ENCODE measurements around the gene S100P. TPM values are rescaled to one million over a fixed set of nuclear protein-coding genes. Genes with fewer than 3 reads are reported as not detected.
"Not testable (repeated sequence)": the region's sequence is repeated elsewhere in the genome, so short reads cannot be mapped to it uniquely, and the experiment has no call there.

Gene S100P
- total and polyA plus RNA-seq, 2 experiments from 2014 or later = not detected

DNA sequence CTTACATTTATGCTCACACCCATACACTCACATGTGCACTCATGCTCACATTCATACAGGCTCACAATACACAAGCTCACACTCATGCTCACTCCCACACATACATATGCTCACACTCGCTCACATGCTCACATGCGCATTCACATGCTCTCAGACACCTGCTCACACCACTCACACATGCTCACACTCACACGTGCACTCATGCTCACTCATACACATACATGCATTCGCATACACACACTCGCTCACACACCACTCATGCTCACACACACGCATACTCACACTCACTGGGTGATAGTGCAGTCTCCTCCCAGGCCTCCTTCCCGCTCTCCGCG is 28.4 kb upstream of the S100P start:
- H3K9me3 ChIP-seq (ENCODE audit: low read depth) = no peaks in the 10 kb centered on the region
- no peaks in the 10 kb centered on the region for H3K4me1 ChIP-seq (ENCODE audit: low read depth)
- H3K36me3 ChIP-seq = no peaks in the 10 kb centered on the region
- no peak overlapping the region for H3K27ac ChIP-seq
- no peak for DNase-seq (ENCODE audit: low read depth in 1 of 2, low spot score in 1 of 2)
- TF ChIP-seq, protein P1, sequence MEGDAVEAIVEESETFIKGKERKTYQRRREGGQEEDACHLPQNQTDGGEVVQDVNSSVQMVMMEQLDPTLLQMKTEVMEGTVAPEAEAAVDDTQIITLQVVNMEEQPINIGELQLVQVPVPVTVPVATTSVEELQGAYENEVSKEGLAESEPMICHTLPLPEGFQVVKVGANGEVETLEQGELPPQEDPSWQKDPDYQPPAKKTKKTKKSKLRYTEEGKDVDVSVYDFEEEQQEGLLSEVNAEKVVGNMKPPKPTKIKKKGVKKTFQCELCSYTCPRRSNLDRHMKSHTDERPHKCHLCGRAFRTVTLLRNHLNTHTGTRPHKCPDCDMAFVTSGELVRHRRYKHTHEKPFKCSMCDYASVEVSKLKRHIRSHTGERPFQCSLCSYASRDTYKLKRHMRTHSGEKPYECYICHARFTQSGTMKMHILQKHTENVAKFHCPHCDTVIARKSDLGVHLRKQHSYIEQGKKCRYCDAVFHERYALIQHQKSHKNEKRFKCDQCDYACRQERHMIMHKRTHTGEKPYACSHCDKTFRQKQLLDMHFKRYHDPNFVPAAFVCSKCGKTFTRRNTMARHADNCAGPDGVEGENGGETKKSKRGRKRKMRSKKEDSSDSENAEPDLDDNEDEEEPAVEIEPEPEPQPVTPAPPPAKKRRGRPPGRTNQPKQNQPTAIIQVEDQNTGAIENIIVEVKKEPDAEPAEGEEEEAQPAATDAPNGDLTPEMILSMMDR (IDR thresholded peaks at IDR 0.05; ENCODE audit: low read depth, low read length) = no peak
- H3K4me3 ChIP-seq = no peak overlapping the region
- no peaks in the 10 kb centered on the region for H3K27me3 ChIP-seq

DNA sequence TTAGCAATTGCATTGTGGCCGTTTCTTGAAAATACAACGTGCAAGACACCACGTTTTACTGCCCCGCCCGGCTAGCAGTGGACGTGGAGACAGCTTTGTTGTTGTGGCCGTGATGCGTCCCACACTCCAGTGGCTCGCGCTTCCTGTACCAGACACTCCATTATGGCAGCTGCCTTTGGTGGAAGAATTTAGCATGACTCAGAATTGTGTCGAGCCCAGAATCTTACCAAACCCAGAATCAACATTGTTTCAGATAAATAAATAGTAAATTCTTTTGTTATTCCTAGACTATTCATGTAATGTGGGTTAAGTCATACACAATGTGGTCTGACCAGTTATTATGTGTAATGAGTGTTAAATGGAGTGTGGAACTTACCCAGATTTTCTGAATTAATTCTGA is 25.3 kb upstream of the S100P start:
- no peaks in the 10 kb centered on the region for H3K36me3 ChIP-seq
- no peak overlapping the region for H3K4me3 ChIP-seq
- no peaks in the 10 kb centered on the region for H3K27me3 ChIP-seq
- no peaks in the 10 kb centered on the region for H3K9me3 ChIP-seq (ENCODE audit: low read depth)
- no peaks in the 10 kb centered on the region for H3K4me1 ChIP-seq (ENCODE audit: low read depth)
- DNase-seq (ENCODE audit: low read depth in 1 of 2, low spot score in 1 of 2) = peak in 1 of 2 donors; percentile 16
- no peak overlapping the region for H3K27ac ChIP-seq
- TF ChIP-seq, protein P1 (IDR thresholded peaks at IDR 0.05; ENCODE audit: low read depth, low read length) = no peak

- no peak for DNase-seq (ENCODE audit: low read depth in 1 of 2, low spot score in 1 of 2)
- TF ChIP-seq, protein P1 (IDR thresholded peaks at IDR 0.05; ENCODE audit: low read depth, low read length) = no peak
- H3K27me3 ChIP-seq = no peaks in the 10 kb centered on the region
- peaks cover 5% of the 10 kb centered on the region for H3K4me1 ChIP-seq (ENCODE audit: low read depth)
- H3K27ac ChIP-seq = no peak overlapping the region
- H3K9me3 ChIP-seq (ENCODE audit: low read depth) = no peaks in the 10 kb centered on the region
- no peaks in the 10 kb centered on the region for H3K36me3 ChIP-seq
- no peak overlapping the region for H3K4me3 ChIP-seq
Observed at GRCh38 chr4:6671648-6672047, 22.0 kb upstream of the S100P start.

DNA sequence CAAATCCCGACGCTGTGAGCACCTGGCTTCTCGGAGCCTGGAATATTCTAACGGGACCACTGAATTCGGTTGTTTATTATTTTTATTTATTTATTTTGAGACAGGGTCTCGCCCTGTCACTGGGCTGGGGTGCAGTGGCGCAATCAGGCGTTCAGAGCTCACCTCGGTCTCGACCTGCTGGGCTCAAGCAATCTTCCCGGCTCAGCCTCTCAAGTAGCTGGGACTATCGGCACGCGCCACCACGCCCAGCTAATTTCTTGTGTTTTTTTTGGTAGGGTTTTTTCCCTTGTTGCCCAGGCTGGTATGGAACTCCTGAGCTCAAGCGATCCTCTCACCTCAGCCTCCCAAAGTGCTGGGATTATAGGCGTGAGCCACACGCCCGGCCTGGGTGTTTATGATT is 21.5 kb upstream of the S100P start:
- H3K27ac ChIP-seq = no peak overlapping the region
- TF ChIP-seq, protein P1 (IDR thresholded peaks at IDR 0.05; ENCODE audit: low read depth, low read length) = no peak
- H3K36me3 ChIP-seq = no peaks in the 10 kb centered on the region
- peaks cover 8% of the 10 kb centered on the region for H3K4me1 ChIP-seq (ENCODE audit: low read depth)
- no peak for DNase-seq (ENCODE audit: low read depth in 1 of 2, low spot score in 1 of 2)
- no peak overlapping the region for H3K4me3 ChIP-seq
- H3K27me3 ChIP-seq = no peaks in the 10 kb centered on the region
- no peaks in the 10 kb centered on the region for H3K9me3 ChIP-seq (ENCODE audit: low read depth)

DNA sequence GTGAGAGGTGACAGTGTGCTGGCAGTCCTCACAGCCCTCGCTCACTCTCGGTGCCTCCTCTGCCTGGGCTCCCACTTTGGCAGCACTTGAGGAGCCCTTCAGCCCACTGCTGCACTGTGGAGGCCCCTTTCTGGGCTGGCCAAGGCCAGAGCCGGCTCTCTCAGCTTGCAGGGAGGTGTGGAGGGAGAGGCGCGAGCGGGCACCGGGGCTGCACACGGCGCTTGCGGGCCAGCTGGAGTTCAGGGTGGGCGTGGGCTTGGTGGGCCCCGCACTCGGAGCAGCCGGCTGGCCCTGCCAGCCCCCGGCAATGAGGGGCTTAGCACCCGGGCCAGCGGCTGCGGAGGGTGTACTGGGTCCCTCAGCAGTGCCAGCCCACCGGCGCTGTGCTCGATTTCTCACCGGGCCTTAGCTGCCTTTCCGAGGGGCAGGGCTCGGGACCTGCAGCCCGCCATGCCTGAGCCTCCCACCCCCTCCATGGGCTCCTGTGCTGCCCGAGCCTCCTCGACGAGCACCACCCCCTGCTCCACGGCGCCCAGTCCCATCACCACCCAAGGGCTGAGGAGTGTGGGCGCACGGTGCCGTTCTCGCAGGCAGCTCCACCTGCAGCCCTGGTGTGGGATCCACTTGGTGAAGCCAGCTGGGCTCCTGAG is 21.0 kb upstream of the S100P start:
- not testable (repeated sequence) for DNase-seq (ENCODE audit: low read depth in 1 of 2, low spot score in 1 of 2); H3K27ac ChIP-seq; H3K9me3 ChIP-seq (ENCODE audit: low read depth); H3K4me1 ChIP-seq (ENCODE audit: low read depth); H3K4me3 ChIP-seq; H3K36me3 ChIP-seq; H3K27me3 ChIP-seq

- not testable (repeated sequence) for H3K36me3 ChIP-seq; H3K9me3 ChIP-seq (ENCODE audit: low read depth); H3K4me1 ChIP-seq (ENCODE audit: low read depth); DNase-seq (ENCODE audit: low read depth in 1 of 2, low spot score in 1 of 2); H3K27me3 ChIP-seq
- Histone ChIP-seq H3K27ac (peak overlapping the region; percentile 16), H3K4me3 (peak overlapping the region; percentile 49)
Observed at GRCh38 chr4:6673191-6673659, 20.5 kb upstream of the S100P start.

Data from cardiac muscle cell (in vitro differentiated cells and primary cell).